Upper lobe of right lung (tissue), 1 donor: ENCODE measurements around the gene TMEM86A. TPM values are rescaled to one million over a fixed set of nuclear protein-coding genes. Genes with fewer than 3 reads are reported as not detected.

Experiments
- ATAC-seq: fragments of 200-7000 bp; cut with Tn5 transposase; one replicate; pipeline ENCODE4 v1.9.1; 2020; ENCODE audit warnings: mild to moderate bottlenecking, moderate library complexity
- DNase-seq: peaks from one replicate; pipeline ENCODE4 v3.0.0-alpha.2; 2020
- H3K27ac ChIP-seq: fragments of 200-600 bp; one replicate; pipeline ENCODE4 v1.8.0; 2022
- H3K27me3 ChIP-seq: fragments of 200-600 bp; one replicate; pipeline ENCODE4 v1.8.0; 2022; ENCODE audit warnings: mild to moderate bottlenecking
- H3K36me3 ChIP-seq: fragments of 200-600 bp; one replicate; pipeline ENCODE4 v1.8.0; 2022
- H3K4me1 ChIP-seq: fragments of 200-600 bp; one replicate; pipeline ENCODE4 v1.8.0; 2022
- H3K4me3 ChIP-seq: fragments of 200-600 bp; one replicate; pipeline ENCODE4 v1.8.0; 2022; ENCODE audit warnings: mild to moderate bottlenecking
- H3K9me3 ChIP-seq: fragments of 200-600 bp; one replicate; pipeline ENCODE4 v1.8.0; 2022
- intact Hi-C: fragments of 100-400 bp; cut with DNase I; formaldehyde crosslinking; loops from one replicate; pipeline ENCODE4 v1.11.0; 2022
- total RNA-seq: library from RNA; stranded (reverse); fragmentation: NEBNext Ultra II Directional; extraction: Animal tissue kit (Norgen Biotek cat#: 25700); gene quantifications from one replicate; pipeline ENCODE4 v1.2.1, GENCODE V29; 2021
- TF ChIP-seq, protein P1 (sequence below): fragments of 200-600 bp; IDR thresholded peaks from one replicate; pipeline ENCODE4 v1.8.0; 2022; ENCODE audit warnings: antibody characterized with exemption
- donor health status: DM: no; HTN: yes; CAD: no; lungs with severe emphysema.

The TMEM86A gene
- total RNA-seq, 1 donor from 2014 or later: 6.3 TPM

DNA sequence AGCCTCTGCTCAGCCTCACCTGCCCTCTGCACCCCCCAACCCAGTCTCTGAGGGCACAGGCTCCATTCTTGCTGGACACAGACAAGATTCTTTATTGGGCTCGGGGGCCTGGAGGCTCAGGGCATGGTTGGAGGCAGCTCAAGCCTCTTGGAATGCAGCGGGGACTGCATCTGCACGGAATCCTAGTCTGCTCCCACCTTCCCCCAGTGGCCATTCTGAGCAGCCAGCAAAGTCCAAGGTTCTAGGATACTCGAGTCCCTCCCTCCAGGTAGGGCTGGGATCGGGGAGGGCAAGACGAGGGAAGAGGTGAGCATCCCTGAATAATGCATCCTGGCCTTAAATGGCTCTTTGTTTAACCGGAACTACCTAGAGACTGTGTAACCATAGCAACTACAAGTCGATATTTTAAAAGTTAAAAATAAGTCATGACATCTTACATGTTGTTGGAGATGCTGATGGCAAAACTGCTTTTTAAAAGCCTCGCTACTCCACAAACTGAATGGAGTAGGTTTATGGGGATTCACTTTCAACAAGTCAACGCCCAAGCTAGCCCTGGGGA, 38.1 kb downstream of the TMEM86A start:
- DNase-seq (no peak), ATAC-seq (no peak)
- H3K4me1 ChIP-seq: no peaks in the 10 kb centered on the region
- TF ChIP-seq, protein P1, sequence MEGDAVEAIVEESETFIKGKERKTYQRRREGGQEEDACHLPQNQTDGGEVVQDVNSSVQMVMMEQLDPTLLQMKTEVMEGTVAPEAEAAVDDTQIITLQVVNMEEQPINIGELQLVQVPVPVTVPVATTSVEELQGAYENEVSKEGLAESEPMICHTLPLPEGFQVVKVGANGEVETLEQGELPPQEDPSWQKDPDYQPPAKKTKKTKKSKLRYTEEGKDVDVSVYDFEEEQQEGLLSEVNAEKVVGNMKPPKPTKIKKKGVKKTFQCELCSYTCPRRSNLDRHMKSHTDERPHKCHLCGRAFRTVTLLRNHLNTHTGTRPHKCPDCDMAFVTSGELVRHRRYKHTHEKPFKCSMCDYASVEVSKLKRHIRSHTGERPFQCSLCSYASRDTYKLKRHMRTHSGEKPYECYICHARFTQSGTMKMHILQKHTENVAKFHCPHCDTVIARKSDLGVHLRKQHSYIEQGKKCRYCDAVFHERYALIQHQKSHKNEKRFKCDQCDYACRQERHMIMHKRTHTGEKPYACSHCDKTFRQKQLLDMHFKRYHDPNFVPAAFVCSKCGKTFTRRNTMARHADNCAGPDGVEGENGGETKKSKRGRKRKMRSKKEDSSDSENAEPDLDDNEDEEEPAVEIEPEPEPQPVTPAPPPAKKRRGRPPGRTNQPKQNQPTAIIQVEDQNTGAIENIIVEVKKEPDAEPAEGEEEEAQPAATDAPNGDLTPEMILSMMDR: no peak
- H3K4me3 ChIP-seq: no peak overlapping the region
- intact Hi-C loops: no loop called here
- no peak overlapping the region for H3K27ac ChIP-seq
- no peaks in the 10 kb centered on the region for H3K27me3 ChIP-seq
- no peaks in the 10 kb centered on the region for H3K9me3 ChIP-seq
- H3K36me3 ChIP-seq: no peaks in the 10 kb centered on the region

DNA sequence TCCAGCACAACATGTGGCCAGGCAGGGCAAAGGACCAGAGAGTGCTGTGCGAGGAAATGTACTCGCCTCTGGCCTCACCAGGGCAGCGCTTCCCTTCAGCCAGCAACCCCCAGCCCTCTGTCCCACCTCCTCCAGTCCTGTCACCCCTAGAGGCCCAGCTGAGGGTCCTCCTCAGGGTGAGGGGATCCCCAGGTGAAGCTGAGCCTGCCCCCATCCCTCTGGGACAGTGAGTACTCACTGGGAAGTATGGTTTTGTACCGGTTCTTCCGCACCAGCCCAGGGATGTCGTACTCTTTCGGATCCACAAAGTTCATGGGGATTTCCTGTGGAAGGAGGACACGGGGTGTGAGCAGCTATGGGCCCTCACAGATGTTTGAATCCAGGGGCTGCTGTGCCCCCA, 39.1 kb downstream of the TMEM86A start:
- Histone ChIP-seq H3K27me3 (no peaks in the 10 kb centered on the region), H3K9me3 (no peaks in the 10 kb centered on the region), H3K4me1 (no peaks in the 10 kb centered on the region), H3K36me3 (no peaks in the 10 kb centered on the region), H3K27ac (no peak overlapping the region), H3K4me3 (no peak overlapping the region)
- DNase-seq (no peak), ATAC-seq (no peak)
- intact Hi-C loops: no loop called here
- TF ChIP-seq, protein P1: no peak

DNA sequence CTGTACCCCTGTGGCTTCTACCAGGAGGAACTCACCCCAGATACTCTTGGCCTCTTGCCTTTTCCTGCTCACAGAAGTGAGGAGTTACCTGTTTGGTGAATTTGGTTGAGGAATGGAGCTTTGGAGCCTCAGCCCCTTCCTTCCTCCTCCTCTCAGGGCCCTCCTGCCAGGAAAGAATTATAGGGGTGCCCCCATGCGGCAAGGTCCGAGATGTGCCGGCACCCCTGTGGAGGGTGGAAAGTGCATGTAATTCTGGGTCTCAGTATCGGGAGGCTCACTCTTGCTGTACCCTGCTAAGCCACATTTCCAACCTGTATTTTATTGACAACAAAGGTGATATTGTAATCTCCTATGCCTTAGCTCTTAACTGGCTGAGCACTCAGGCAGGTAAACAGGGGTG, 41.1 kb downstream of the TMEM86A start:
- intact Hi-C loops: no loop called here
- Histone ChIP-seq H3K4me3 (no peak overlapping the region), H3K36me3 (no peaks in the 10 kb centered on the region), H3K27me3 (no peaks in the 10 kb centered on the region), H3K9me3 (no peaks in the 10 kb centered on the region), H3K27ac (no peak overlapping the region), H3K4me1 (no peaks in the 10 kb centered on the region)
- DNase-seq (no peak), ATAC-seq (no peak)
- TF ChIP-seq, protein P1: no peak

DNA sequence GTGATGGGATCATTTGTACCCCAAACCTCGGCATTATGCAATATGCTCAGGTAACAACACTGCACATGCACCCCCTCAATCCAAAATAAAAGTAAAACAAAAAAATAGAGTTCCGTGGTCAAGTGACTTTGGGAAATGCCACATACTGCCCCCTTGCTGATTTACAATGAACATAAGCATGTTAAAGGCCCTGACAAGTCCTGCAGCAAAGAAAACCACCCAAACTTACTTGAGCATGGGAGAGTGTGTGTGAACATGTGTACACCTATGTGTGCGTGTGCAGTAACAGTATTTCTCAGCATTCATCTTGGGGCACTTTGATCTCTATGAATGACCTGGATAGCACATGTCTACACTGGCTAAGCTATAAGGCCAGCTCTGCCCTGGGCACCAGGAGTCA, 43.2 kb downstream of the TMEM86A start:
- intact Hi-C loops: no loop called here
- DNase-seq (no peak), ATAC-seq (no peak)
- TF ChIP-seq, protein P1: no peak
- Histone ChIP-seq H3K4me1 (no peaks in the 10 kb centered on the region), H3K27me3 (no peaks in the 10 kb centered on the region), H3K27ac (no peak overlapping the region), H3K36me3 (no peaks in the 10 kb centered on the region), H3K4me3 (no peak overlapping the region), H3K9me3 (no peaks in the 10 kb centered on the region)

DNA sequence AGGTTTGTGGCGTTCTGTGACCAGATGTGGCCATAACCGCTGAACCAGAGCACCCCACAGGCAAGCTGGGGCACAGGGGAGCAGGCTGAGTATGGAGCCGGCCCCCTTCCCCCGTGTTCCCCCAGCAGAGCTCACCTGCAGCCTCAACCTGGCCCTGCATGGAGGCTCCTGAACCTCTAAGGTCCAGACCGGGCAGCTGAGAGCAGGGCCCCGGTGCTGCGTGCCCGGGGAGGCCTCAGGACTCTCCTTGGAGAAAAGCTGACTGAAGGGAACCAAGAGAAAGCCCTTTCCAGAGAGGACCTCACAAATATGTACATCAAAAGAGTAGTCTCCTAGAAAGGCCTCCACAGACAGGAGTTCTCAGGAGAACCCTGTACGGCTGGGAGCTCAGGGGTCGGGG, 44.8 kb downstream of the TMEM86A start:
- Histone ChIP-seq H3K4me1 (no peaks in the 10 kb centered on the region), H3K4me3 (no peak overlapping the region), H3K27me3 (no peaks in the 10 kb centered on the region), H3K36me3 (no peaks in the 10 kb centered on the region), H3K27ac (no peak overlapping the region), H3K9me3 (no peaks in the 10 kb centered on the region)
- DNase-seq (no peak), ATAC-seq (no peak)
- intact Hi-C loops: no loop called here
- TF ChIP-seq, protein P1: no peak
